ENCODE data around the gene ARHGAP18. TPM values are rescaled to one million over a fixed set of nuclear protein-coding genes. Genes with fewer than 3 reads are reported as not detected.

ARHGAP18 gene
- polyA plus RNA-seq, 1 of the 3 experiments (the other 2 are of a cell fraction) = 25.0 TPM

DNA sequence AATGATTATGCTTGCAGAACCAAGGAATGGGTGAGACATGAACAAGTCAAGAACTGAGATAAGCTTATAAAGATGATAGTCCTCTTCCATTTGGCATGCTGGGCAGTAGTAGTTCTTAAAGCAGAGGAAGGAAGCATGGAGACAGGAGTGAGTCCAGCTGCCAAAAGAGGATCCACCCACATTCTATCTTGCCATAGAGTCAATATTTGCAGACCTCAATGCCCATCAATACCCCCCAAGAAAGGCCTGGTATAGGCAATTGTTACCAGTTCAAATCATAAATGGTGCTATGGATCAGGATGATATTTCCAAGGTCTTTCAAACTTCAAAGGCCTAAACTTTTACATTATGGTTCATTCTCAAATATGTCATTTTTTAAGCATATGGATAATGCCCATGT is 4.8 kb downstream of the ARHGAP18 start:
- TF ChIP-seq, protein P1, sequence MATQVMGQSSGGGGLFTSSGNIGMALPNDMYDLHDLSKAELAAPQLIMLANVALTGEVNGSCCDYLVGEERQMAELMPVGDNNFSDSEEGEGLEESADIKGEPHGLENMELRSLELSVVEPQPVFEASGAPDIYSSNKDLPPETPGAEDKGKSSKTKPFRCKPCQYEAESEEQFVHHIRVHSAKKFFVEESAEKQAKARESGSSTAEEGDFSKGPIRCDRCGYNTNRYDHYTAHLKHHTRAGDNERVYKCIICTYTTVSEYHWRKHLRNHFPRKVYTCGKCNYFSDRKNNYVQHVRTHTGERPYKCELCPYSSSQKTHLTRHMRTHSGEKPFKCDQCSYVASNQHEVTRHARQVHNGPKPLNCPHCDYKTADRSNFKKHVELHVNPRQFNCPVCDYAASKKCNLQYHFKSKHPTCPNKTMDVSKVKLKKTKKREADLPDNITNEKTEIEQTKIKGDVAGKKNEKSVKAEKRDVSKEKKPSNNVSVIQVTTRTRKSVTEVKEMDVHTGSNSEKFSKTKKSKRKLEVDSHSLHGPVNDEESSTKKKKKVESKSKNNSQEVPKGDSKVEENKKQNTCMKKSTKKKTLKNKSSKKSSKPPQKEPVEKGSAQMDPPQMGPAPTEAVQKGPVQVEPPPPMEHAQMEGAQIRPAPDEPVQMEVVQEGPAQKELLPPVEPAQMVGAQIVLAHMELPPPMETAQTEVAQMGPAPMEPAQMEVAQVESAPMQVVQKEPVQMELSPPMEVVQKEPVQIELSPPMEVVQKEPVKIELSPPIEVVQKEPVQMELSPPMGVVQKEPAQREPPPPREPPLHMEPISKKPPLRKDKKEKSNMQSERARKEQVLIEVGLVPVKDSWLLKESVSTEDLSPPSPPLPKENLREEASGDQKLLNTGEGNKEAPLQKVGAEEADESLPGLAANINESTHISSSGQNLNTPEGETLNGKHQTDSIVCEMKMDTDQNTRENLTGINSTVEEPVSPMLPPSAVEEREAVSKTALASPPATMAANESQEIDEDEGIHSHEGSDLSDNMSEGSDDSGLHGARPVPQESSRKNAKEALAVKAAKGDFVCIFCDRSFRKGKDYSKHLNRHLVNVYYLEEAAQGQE (IDR thresholded peaks at IDR 0.05; ENCODE audit: low read depth, low read length) = no peak
- TF ChIP-seq FOSL2 (IDR thresholded peaks at IDR 0.05; ENCODE audit: borderline replicate concordance, low read depth) (no peak), TCF12 (IDR thresholded peaks at IDR 0.05) (no peak)
- H3K4me3 ChIP-seq (ENCODE audit: low read depth in 2 of 2, low read length in 1 of 2) = peak overlapping the region in 1 of 2 experiments; percentile 2; a peak in 1 of 4 replicates
- peak overlapping the region; percentile 80 for H3K4me2 ChIP-seq
- no peak for DNase-seq
- peaks cover 59% of the 10 kb centered on the region for H3F3A ChIP-seq (replicated peaks; ENCODE audit: insufficient read depth)
- ChIA-PET POLR2A (no interaction called here), CTCF (interaction anchor here (0.6 kb wide), 1 partner anchor 19 kb away, joined by 3 read pairs; no protein-coding TSS in a partner anchor)
- H3K9me2 ChIP-seq = no peaks in the 10 kb centered on the region
- H3K9me3 ChIP-seq = no peaks in the 10 kb centered on the region
- H2AFZ ChIP-seq (ENCODE audit: low read depth) = no peak overlapping the region
- H3K9ac ChIP-seq = no peak overlapping the region
- H3K27ac ChIP-seq (ENCODE audit: low read depth in 2 of 2, low read length in 1 of 2) = peak overlapping the region in 1 of 2 experiments; percentile 97; a peak in 1 of 4 replicates
- peaks cover 0 to 41% of the 10 kb centered on the region in 2 experiments; a peak in 1 of 4 replicates for H3K4me1 ChIP-seq (ENCODE audit: control insufficient read depth in 1 of 2, insufficient read depth in 2 of 2, low read depth in 1 of 2, low read length in 1 of 2)
- H4K20me1 ChIP-seq (ENCODE audit: insufficient read depth) = peaks cover 5% of the 10 kb centered on the region; the same call in 1 of the 2 replicates
- peaks cover 97% of the 10 kb centered on the region for H3K79me2 ChIP-seq (ENCODE audit: insufficient read depth)
- H3K27me3 ChIP-seq (ENCODE audit: insufficient read depth) = no peaks in the 10 kb centered on the region
- peaks cover 15 to 39% of the 10 kb centered on the region in 2 experiments for H3K36me3 ChIP-seq (replicated peaks in 1 of 2; ENCODE audit: control insufficient read depth in 1 of 2, insufficient read depth in 2 of 2, low read length in 1 of 2)

DNA sequence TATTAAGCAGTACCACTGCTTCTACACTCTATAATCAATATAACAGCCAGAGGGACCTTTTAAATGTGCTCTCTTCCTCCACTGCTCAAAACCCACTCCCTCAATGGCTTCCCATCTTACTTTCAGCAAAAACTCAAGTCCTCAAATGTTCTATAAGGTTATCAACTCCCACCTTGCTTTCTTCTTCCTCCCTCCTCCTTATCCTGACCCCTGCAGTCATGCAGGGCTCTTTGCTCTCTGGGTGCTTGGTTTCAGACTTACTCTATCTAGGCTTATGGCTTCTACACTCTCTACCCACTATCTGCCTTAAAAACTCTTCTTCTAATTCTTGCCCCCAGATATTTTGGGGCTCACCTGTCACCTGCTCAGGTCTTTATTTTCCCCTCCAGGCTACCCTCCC is 5.3 kb downstream of the ARHGAP18 start:
- Histone ChIP-seq H4K20me1 (ENCODE audit: insufficient read depth) (peaks cover 4% of the 10 kb centered on the region; the same call in 1 of the 2 replicates), H3K9me3 (no peaks in the 10 kb centered on the region), H3K79me2 (ENCODE audit: insufficient read depth) (peaks cover 99% of the 10 kb centered on the region), H3K9ac (no peak overlapping the region), H3K4me2 (peak overlapping the region; percentile 80), H2AFZ (ENCODE audit: low read depth) (no peak overlapping the region), H3K4me3 (ENCODE audit: low read depth in 2 of 2, low read length in 1 of 2) (no peak overlapping the region), H3K4me1 (ENCODE audit: control insufficient read depth in 1 of 2, insufficient read depth in 2 of 2, low read depth in 1 of 2, low read length in 1 of 2) (peaks cover 0 to 43% of the 10 kb centered on the region in 2 experiments; a peak in 1 of 4 replicates), H3K9me2 (no peaks in the 10 kb centered on the region), H3F3A (replicated peaks; ENCODE audit: insufficient read depth) (peaks cover 58% of the 10 kb centered on the region), H3K36me3 (replicated peaks in 1 of 2; ENCODE audit: control insufficient read depth in 1 of 2, insufficient read depth in 2 of 2, low read length in 1 of 2) (peaks cover 15 to 43% of the 10 kb centered on the region in 2 experiments), H3K27me3 (ENCODE audit: insufficient read depth) (no peaks in the 10 kb centered on the region), H3K27ac (ENCODE audit: low read depth in 2 of 2, low read length in 1 of 2) (peak overlapping the region in 1 of 2 experiments; percentile 97; a peak in 1 of 4 replicates)
- TF ChIP-seq POLR2AphosphoS5 (IDR thresholded peaks at IDR 0.05; ENCODE audit: low read depth, low read length) (no peak), EZH2phosphoT487 (IDR thresholded peaks at IDR 0.05; ENCODE audit: borderline replicate concordance, low read depth) (no peak), FOXJ3 (CRISPR knock-in tag; IDR thresholded peaks at IDR 0.05) (no peak), NFIC (IDR thresholded peaks at IDR 0.05; ENCODE audit: borderline replicate concordance) (no peak), CHD2 (IDR thresholded peaks at IDR 0.05; ENCODE audit: low read length, partially characterized antibody) (no peak), NRF1 (IDR thresholded peaks at IDR 0.05; ENCODE audit: low read depth, low read length) (no peak), RFX5 (IDR thresholded peaks at IDR 0.05; ENCODE audit: low read length) (no peak), GATA2 (CRISPR knock-in tag; IDR thresholded peaks at IDR 0.05) (no peak), RCOR1 (IDR thresholded peaks at IDR 0.05; ENCODE audit: low read length) (no peak), SIN3A (IDR thresholded peaks at IDR 0.05; ENCODE audit: borderline replicate concordance, low read depth, low read length) (no peak), GABPA (IDR thresholded peaks at IDR 0.05; ENCODE audit: low read depth) (no peak)
- TF ChIP-seq, protein P2, sequence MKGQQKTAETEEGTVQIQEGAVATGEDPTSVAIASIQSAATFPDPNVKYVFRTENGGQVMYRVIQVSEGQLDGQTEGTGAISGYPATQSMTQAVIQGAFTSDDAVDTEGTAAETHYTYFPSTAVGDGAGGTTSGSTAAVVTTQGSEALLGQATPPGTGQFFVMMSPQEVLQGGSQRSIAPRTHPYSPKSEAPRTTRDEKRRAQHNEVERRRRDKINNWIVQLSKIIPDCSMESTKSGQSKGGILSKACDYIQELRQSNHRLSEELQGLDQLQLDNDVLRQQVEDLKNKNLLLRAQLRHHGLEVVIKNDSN (IDR thresholded peaks at IDR 0.05; ENCODE audit: borderline replicate concordance, low read depth) = no peak
- TF ChIP-seq, protein P3, sequence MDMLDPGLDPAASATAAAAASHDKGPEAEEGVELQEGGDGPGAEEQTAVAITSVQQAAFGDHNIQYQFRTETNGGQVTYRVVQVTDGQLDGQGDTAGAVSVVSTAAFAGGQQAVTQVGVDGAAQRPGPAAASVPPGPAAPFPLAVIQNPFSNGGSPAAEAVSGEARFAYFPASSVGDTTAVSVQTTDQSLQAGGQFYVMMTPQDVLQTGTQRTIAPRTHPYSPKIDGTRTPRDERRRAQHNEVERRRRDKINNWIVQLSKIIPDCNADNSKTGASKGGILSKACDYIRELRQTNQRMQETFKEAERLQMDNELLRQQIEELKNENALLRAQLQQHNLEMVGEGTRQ (IDR thresholded peaks at IDR 0.05; ENCODE audit: borderline replicate concordance, low read depth, low read length) = no peak
- TF ChIP-seq, protein P4, sequence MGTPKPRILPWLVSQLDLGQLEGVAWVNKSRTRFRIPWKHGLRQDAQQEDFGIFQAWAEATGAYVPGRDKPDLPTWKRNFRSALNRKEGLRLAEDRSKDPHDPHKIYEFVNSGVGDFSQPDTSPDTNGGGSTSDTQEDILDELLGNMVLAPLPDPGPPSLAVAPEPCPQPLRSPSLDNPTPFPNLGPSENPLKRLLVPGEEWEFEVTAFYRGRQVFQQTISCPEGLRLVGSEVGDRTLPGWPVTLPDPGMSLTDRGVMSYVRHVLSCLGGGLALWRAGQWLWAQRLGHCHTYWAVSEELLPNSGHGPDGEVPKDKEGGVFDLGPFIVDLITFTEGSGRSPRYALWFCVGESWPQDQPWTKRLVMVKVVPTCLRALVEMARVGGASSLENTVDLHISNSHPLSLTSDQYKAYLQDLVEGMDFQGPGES (IDR thresholded peaks at IDR 0.05; ENCODE audit: low read depth, low read length) = no peak
- DNase-seq = no peak
- ChIA-PET CTCF (no interaction called here), POLR2A (no interaction called here)

Measured in SK-N-SH (cell line).